GM10847 (cell line): ENCODE measurements around the gene KIF26A.

ENCODE experiments used
- POLR2A ChIP-seq: IDR thresholded peaks from 2 replicates; pipeline ENCODE4 v1.6.1; 2011; ENCODE audit not compliant: insufficient read length; ENCODE audit errors: extremely low read depth

KIF26A gene

DNA sequence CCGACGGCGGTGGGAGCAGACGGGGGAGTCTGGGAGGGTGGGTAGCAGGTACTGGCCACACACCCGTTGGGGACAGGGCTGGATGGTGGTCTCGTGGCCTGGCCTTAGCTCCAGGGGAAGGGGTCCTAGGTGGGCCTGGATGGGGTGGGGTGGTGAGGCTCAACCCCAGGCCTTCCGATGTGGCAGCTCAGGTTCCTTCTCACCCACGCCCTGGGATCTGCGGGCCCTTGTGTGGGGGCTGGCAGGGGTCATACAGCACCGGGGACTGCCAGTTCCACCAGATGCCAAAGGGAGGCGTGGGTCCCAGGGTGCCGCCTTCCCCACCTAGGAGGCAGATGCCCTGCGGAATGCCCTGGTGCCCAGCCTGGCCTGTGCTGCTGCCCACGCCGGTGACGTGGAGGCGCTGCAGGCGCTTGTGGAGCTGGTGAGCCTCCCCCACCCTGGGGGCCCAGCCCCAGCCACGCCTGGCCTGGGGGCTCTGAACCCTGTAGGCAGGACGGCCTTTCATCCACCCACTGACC is 31.9 kb upstream of the KIF26A start:
- no peak for TF ChIP-seq POLR2A

DNA sequence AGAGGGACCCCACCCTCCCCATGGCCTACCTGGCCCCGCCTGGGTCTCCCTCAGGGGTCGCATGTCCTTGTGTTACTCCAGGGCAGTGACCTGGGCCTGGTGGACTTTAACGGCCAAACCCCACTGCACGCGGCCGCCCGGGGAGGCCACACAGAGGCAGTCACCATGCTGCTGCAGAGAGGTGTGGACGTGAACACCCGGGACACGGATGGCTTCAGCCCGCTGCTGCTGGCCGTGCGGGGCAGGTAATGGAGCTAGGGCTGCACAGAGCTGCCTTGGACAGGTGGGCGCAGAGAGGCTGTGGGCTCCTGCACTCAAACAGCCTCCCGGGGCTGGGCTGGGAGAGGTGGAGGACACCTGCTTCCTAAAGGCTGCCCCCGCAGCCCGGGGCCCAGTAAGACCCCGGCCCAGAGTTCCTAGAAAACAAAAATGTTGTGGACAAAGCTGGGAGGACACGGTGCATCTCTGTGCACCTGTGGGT is 31.2 kb upstream of the KIF26A start:
- TF ChIP-seq POLR2A = no peak

DNA sequence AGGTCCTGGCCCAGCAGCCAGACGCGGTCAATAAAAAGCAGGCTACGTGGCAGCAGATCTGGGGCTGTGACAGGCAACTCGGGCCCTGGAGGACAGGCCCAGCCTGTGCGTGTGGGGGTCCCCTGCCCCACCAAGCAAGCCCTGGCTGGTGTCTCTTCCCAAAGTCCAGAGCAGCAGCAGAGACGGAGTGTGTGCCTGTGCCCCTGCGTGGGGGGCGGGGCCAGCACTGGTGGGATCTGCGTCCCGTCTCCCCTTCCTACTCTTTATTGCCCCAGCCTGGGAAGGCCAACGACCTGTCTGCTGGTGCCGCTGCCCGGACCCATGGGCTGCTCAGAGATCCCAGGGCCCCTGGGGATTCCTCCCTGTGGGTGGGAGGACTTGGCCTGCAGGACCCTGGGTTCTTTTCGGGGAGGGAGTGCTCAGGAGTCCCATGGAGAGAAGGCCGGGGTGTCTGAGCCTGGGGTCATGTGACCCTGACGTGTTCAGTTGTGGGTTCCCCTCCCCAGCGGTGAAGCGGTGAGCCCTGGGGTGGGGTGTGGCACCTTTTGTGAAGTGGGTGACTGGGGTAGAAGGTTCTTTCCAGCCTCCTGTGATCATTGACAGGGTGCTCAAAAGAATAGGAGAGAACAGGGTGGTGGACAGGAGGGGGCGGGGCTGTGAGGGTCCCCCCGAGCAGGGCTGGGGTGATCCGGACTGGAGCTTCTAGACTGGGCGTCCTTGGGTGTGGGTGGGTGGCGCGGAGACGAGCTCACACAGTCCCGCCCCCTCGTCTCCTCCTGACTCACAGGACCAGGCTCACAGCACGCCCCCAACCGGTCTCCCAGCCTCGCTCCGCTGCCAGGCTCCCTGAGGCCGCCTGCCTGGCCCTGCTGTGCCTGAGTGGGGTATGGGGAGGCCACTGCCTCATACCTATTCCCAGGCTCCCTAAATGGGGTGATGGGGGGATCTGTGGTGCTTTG is 30.5 kb upstream of the KIF26A start:
- no peak for TF ChIP-seq POLR2A

DNA sequence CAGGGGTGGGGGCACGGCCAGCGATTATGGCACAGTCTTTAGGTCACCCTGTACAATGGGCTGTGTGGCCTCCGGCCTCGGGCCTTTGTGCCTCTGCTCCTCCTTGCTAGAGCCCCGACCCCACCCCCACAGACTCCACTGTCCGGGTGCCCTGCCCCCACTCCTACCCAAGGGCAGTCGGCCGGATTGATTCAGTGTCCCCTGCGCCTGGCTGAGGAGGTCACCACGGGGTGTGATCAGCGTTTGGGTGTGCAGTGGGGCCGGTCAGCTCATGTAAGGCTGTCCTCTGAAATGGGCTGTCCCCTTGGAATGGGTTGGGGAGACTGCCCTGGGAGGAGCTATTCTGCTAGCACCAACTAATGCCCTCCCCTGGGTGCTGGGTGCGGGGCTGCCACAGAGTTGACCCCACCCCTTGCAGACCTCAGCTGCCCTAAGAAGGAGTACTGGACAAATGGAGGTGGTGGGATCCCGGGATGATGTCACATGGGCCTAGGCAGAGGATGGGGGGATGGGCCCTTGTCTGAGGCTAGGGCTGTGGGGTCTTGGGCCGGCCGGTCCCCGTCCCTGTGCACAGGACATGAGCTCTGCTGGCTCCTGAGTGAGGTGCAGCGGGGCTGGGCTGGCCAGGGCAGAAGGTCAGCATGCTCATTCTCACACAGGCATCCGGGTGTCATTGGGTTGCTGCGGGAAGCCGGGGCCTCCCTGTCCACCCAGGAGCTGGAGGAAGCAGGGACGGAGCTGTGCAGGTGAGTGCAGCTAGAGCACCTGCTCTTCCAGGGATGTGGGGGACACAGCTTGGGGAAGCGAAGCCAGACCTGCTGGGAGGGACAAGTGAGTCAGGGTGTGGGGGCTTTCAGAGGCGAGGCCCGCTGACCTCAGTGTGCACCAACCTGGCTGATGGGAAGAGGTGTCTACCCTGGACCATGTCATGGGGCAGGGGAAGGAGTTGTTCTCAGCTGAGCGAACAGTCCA is 29.5 kb upstream of the KIF26A start:
- no peak for TF ChIP-seq POLR2A

DNA sequence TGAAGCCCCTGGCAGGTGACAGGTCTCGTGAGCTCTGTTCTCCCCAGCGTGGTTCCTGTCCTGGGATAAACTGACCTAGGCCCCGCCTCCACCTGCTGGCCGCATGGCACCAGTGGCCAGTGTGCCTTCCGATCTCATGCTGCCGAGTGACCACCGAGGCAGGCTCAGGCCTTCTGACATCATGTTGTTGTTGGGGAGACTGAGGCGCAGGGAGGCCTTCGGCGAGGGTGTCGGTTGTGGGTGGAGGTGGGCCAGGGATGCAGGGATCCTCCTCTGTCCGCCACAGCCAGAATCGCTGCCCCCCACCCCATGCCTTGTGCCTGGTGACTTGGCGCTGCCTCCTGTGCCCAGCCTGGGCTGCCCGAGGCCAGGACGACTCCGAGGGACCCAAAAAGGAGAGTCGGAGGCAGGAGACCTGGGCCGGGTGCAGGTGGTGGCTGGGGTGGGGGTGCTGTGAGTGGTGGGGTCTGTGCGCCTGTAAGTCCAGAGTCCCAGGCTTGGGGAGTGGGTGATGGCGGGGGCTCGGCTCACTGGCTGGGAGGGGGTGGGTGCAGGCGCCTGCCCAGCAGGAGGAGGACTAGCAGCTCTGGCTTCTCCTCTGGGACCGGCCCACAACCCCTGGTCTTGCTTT is 28.5 kb upstream of the KIF26A start:
- TF ChIP-seq POLR2A = no peak

DNA sequence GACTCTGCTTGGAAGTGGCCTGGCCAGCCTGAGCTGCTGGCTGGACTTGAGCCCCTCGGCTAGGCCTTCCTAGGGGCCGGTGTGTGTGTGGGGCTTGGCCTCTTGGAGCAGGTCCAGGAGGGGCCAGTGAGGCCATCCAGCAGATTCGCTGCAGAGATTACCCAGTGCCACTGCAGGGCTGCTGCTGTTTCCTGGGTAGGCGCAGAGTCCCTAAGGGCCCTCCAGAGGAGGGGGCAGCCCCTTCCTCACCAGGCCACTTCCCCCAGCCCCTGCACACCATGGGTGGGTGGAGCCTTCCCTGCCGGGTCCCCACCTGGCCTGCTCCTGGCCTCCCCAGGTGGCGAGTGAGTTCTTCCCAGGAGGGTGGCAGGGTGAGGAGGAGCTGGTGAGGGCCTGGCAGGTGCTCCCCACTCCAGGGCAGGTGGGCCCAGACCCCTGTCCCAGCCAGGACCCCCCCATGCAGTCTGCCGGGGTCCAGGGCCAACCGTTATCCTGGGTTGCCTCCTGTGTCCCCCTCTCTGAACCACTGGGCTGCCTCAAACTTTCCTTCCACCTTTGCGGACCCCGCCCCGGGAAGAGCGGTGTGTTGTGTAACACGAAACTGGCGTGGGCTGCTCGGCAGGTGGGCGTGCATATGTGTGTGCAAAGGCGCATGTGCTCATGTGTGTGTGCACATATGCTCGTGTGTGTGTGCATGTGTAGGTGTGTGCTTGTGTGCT is 27.7 kb upstream of the KIF26A start:
- TF ChIP-seq POLR2A = no peak

DNA sequence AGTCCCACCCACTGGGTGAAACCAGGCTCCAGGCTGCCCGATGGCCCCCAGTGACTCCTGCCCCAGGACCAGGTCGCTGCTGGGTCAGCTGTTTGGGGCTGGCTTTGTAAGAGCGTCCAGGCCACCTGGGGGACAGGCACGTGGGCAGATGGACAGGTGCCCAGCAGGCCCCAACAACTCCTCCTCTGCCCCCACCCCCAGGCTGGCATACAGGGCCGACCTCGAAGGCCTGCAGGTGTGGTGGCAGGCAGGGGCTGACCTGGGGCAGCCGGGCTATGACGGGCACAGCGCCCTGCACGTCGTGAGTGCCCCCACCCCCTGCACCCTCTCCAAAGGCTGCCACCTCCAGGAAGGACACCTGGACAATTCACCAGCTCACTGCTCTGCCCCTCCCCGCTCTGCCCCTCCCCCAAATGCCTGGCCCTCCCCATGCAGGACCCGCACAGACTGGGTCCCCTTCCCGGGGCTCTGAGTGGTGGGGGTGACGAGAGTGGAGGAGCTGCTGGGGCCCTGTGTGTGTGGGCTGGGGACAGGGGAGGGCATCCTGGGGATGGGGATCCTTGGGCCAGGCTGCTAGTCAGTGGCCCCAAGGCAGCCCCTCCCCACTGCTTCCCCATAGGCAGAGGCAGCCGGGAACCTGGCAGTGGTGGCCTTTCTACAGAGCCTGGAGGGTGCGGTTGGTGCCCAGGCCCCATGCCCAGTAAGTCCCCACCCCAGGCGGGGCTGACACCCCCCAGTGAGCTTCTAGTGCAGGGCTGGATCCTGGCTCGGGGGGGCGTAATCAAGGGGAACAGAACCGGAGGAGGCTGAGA is 26.9 kb upstream of the KIF26A start:
- TF ChIP-seq POLR2A = no peak

DNA sequence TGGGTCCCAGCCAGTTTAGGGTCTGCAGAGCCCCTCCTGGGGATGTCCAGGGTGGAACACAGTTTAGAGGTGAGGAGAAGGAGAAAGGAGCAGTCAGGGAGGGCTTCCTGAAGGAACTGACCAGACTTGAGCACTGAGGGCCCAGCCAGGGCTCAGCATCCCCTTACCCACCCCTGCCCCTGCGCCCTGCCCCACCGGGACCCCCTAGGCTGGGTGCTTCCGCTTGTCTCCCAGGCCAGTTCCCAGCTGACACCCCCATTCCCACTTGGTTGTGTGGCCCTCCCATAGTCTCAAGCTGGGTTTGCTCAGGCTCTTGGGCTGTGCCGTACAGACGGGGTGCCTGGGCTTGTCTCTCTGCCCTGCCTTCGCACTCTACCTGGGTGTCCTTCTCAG is 26.3 kb upstream of the KIF26A start:
- TF ChIP-seq POLR2A = no peak

DNA sequence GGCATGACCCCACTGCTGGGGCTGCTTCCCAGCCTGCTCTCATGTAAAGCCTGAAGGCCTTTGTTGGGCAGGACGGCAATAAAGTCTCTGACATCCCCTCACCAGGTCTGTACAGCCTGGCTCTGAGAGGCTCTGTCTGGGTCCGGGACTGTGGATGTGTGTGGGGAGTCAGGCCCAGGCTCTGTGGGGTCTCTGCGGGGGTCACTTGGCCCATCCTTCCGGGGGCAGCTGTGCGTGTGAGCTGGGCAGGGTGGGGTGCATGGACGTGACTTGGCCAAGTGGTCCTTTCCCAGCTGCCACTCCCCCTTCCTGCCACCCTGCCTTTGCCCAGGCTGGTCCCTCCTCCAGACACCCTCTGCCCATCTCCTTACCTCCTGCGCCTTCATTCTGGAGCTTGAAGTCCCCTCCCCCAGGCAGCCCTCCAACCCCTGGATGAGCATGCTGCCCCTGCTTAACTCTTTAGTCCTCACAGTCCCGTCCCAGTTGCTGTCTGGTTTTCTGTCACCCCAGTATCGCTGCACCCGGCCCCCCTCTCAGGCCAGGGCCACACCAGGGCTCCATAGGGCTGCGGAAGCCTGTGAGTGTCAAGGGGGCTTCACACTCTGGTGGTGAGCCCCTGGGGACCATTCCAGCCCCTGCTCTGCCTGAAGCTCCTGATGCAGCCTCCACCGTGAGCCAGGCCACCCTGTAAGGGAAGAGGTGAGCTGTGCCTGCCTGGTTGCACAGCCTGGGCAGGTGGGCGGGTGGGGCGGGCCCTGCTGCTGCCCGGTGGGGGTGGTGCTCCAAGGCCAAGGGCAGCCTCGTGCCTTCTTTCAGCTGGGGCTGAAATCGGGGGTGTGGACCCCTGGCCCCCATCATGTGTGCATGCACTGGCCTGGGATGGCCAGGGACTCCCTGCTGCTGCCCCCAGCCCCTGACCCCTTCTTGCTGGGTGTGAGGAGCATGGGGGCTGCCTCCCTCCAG is 25.5 kb upstream of the KIF26A start:
- no peak for TF ChIP-seq POLR2A

DNA sequence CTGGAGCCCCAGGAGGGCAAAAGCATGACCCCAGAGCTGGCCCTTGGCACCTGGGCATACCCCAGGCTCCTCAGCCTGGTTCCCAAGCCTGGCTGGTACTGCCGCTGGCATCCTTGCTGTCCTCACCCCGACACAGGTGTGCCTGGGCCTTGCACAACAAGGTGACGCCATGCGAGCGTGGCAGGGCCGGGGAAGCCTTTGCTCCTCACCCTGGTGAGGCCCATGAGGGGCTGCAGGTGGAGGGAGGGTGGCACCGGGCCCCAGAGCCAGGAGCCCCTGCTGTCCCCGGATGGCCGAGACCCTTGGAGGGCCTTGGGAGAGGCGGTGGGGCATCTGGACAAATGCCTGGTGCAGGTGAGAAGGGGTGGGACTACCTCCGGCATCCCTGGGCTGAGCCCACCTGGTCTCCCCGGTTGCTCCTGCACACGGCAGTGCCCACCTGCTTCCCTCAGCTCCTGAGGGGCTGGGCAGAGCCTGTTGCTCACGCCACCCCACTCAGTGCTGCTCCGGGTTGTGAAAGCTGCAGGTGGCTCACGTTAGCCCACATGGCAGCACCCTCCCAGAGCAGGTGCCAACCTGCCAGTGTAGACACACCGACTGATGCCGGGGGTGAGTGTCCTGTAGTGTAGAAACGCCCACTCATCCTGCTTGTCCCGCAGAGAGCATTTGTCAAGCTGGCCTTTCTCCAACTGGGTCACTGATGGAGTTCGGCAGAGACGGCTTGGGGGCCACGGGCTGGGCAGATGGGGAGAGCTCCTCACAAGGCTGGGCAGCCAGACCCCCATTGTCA is 24.6 kb upstream of the KIF26A start:
- TF ChIP-seq POLR2A = no peak

DNA sequence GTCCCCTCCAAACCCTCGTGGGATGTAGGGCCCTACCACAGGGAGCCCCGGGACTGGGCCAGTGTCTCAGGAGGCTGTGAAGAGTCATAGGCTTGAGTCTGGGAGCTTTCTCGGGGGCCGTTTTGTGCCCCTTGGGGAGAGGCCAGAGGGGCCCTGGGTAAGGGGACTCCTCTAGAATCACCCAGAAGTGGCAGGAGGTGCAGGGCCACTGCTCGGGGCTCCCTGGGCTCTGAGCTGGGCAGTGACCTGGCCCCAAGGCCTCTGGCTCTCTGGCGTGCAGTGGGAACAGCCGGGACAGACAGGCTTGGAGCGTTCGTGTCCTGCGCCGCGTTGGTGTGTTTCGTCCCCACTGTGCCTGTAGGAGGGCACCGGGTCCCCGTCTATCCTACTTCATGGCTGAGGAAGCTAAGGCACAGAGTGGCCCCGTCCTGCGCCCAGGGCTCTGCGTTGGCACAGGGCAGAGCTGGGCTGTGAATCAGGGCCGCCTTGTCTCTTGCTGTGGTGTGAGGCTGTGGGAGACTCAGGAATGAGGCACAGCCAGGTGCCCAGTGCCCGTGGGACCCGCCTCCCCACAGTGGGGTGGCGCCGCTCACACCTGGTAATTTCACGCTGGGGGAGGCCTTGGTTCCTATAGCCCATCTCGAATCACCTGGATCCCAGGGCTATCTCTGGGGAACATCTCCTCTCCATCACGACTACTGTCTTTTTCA is 23.8 kb upstream of the KIF26A start:
- no peak for TF ChIP-seq POLR2A
